ENCODE measurements around the gene ATXN7L2. TPM values are rescaled to one million over a fixed set of nuclear protein-coding genes. Genes with fewer than 3 reads are reported as not detected.

Gene ATXN7L2
- total and polyA plus RNA-seq, 2 of the 8 experiments (the other 6 are each of a cell fraction or from before 2014, with no cell fraction given) = 8.1 to 9.3 TPM

GRCh38 chr1:109504974-109505373, 21.3 kb downstream of the ATXN7L2 start:
- Histone ChIP-seq H3K23ac (ENCODE audit: insufficient read length) (no peak overlapping the region), H3K4ac (replicated peaks; ENCODE audit: insufficient read length, low read depth, low read length) (no peak overlapping the region), H3K27ac (ENCODE audit: low read depth, low read length) (no peak overlapping the region), H3K4me2 (ENCODE audit: insufficient read depth in 1 of 2, low read depth in 2 of 2, low read length in 2 of 2) (no peak overlapping the region), H3K18ac (ENCODE audit: extremely low read depth, low read length) (no peak overlapping the region), H3K23me2 (ENCODE audit: low read depth, low read length) (peaks cover 5% of the 10 kb centered on the region; the same call in 1 of the 2 replicates), H2BK12ac (ENCODE audit: low read depth, low read length) (no peak overlapping the region), H3K36me3 (ENCODE audit: control insufficient read depth in 2 of 4, insufficient read depth in 4 of 4, low read length in 3 of 4) (peaks cover 0 to 2% (median 0%) of the 10 kb centered on the region in 4 experiments; a peak in 2 of 8 replicates), H3K4me3 (ENCODE audit: extremely low read depth in 1 of 4, insufficient read depth in 2 of 4, low read depth in 3 of 4, low read length in 4 of 4) (no peak overlapping the region), H3K9ac (replicated peaks in 1 of 4; ENCODE audit: extremely low read depth in 1 of 4, low read depth in 3 of 4, low read length in 3 of 4) (no peak overlapping the region), H3K14ac (ENCODE audit: insufficient read length) (no peak overlapping the region), H2AK5ac (ENCODE audit: low read depth, low read length) (no peak overlapping the region), H4K8ac (ENCODE audit: extremely low read depth, insufficient read depth, low read length) (no peak overlapping the region), H4K5ac (ENCODE audit: insufficient read length, low read depth, low read length) (no peak overlapping the region), H2BK5ac (ENCODE audit: low read depth, low read length) (no peak overlapping the region), H3K9me3 (ENCODE audit: insufficient read depth in 2 of 2, low read depth in 1 of 2, low read length in 1 of 2) (no peaks in the 10 kb centered on the region), H4K20me1 (replicated peaks in 1 of 2; ENCODE audit: control insufficient read depth in 1 of 2, insufficient read depth in 2 of 2, low read length in 2 of 2) (peaks cover 2 to 8% of the 10 kb centered on the region in 2 experiments), H3K27me3 (replicated peaks in 1 of 4; ENCODE audit: control insufficient read depth in 3 of 4, extremely low read depth in 1 of 4, insufficient read depth in 3 of 4, low read length in 3 of 4) (peaks cover 0 to 8% (median 8%) of the 10 kb centered on the region in 4 experiments; a peak in 3 of 7 replicates), H3K56ac (replicated peaks; ENCODE audit: insufficient read length, low read depth, low read length) (no peak overlapping the region), H2BK20ac (ENCODE audit: low read length) (no peak overlapping the region), H3K4me1 (replicated peaks in 1 of 4; ENCODE audit: control insufficient read depth in 3 of 4, insufficient read depth in 4 of 4, low read length in 3 of 4) (peaks cover 0 to 3% (median under 1%) of the 10 kb centered on the region in 4 experiments; a peak in 1 of 7 replicates), H3K79me1 (ENCODE audit: low read depth, low read length) (no peaks in the 10 kb centered on the region), H4K91ac (replicated peaks; ENCODE audit: insufficient read length, low read length) (no peak overlapping the region), H2BK15ac (ENCODE audit: low read length) (no peak overlapping the region), H2BK120ac (replicated peaks; ENCODE audit: low read depth, low read length) (no peak overlapping the region), H2AFZ (ENCODE audit: low read length) (no peak overlapping the region), H3K79me2 (ENCODE audit: control insufficient read depth in 1 of 2, insufficient read depth in 2 of 2, low read length in 2 of 2) (no peaks in the 10 kb centered on the region)
- ChIA-PET POLR2A (ENCODE audit: partially characterized antibody) (interaction anchor here (0.9 to 1.3 kb wide), 3 partner anchors 7 to 12 kb away, joined by 3 to 4 read pairs (median 3); partner anchors contain the start of gene CYB561D1), CTCF (ENCODE audit: partially characterized antibody) (interaction anchor here (1.0 to 43.7 kb wide), 6 partner anchors 4 to 135 kb away, joined by 3 to 1755 read pairs (median 335); partner anchors contain the start of genes AMIGO1, ATXN7L2, CYB561D1 and GNAI3)
- FAIRE-seq (no peak), DNase-seq (ENCODE audit: low read depth in 1 of 2, low spot score in 2 of 2) (no peak)
- TF ChIP-seq TAF7 (optimal IDR thresholded peaks at IDR 0.05; ENCODE audit: borderline replicate concordance, low read depth, low read length) (no peak), RBBP5 (IDR thresholded peaks at IDR 0.05; ENCODE audit: borderline replicate concordance, low read depth, low read length) (no peak), KDM4A (IDR thresholded peaks at IDR 0.05; ENCODE audit: low read depth, low read length, severe bottlenecking) (no peak)
- 76% methylated on average over 1 of the region's 1 CpG; no CpG with 5 or more reads in 1 of the 2 experiments for WGBS, 2 experiments (ENCODE audit: extremely low coverage in 1 of 2, insufficient coverage in 1 of 2, insufficient read length in 1 of 2, insufficient replicate concordance in 2 of 2, low coverage in 1 of 2, low lambda C conversion rate in 2 of 2, missing lambda C conversion rate in 1 of 2)
